Retina (tissue), 1 donor: ENCODE data around the gene USF2.

Experiments used
- DNase-seq: peaks from one replicate; pipeline ENCODE4 v3.0.0-alpha.2; 2016

Gene USF2

GRCh38 chr19:35328851-35329285 is 60.1 kb downstream of the USF2 start, which contains the start of gene CD22:
CD22 (plus strand) TSS chr19:35329187; CDS start chr19:35332041, 2,854 bp downstream.
- DNase-seq: no peak

GRCh38 chr19:35329323-35329722 is 60.6 kb downstream of the USF2 start:
- no peak for DNase-seq
